Measurements from ENCODE around the gene MAP7D1. TPM values are rescaled to one million over a fixed set of nuclear protein-coding genes. Genes with fewer than 3 reads are reported as not detected.

MAP7D1 gene
- total RNA-seq, 4 donors from 2014 or later = 74.3 to 187 (median 86.0) TPM

DNA sequence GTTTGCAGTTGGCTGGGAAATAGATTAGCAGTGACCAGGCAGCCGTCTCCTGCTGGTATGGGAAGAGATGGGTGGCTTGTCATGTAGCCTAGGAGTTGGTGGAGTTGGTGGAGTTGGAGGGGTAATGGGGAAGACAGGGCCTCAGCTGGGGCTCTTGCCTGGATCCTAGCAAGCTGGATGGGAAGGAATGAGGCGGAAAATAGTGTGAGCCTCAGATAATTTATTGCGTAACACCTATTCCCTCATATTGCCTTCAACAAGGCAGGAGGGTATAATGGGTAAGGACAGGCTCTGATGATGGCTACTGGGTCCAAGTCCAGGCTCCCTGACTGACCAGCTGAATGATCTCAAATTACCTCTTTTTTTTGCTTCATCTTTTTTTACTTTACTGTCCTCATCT lies 12.6 kb downstream of the MAP7D1 start:
- Histone ChIP-seq H3K27ac (peak overlapping the region in 1 of 4 donors; percentile 22), H3K9me3 (no peaks in the 10 kb centered on the region), H3K27me3 (no peaks in the 10 kb centered on the region), H3K36me3 (peaks cover 0 to 25% (median 7%) of the 10 kb centered on the region in 4 donors), H3K4me3 (no peak overlapping the region), H3K4me1 (peaks cover 0 to 22% (median 11%) of the 10 kb centered on the region in 4 donors)
- TF ChIP-seq, protein P1, sequence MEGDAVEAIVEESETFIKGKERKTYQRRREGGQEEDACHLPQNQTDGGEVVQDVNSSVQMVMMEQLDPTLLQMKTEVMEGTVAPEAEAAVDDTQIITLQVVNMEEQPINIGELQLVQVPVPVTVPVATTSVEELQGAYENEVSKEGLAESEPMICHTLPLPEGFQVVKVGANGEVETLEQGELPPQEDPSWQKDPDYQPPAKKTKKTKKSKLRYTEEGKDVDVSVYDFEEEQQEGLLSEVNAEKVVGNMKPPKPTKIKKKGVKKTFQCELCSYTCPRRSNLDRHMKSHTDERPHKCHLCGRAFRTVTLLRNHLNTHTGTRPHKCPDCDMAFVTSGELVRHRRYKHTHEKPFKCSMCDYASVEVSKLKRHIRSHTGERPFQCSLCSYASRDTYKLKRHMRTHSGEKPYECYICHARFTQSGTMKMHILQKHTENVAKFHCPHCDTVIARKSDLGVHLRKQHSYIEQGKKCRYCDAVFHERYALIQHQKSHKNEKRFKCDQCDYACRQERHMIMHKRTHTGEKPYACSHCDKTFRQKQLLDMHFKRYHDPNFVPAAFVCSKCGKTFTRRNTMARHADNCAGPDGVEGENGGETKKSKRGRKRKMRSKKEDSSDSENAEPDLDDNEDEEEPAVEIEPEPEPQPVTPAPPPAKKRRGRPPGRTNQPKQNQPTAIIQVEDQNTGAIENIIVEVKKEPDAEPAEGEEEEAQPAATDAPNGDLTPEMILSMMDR (IDR thresholded peaks at IDR 0.05) = no peak
- TF ChIP-seq EP300 (IDR thresholded peaks at IDR 0.05; ENCODE audit: low read depth) = no peak
- TF ChIP-seq POLR2A (IDR thresholded peaks at IDR 0.05) = no peak
- no peak for TF ChIP-seq POLR2AphosphoS5 (IDR thresholded peaks at IDR 0.05)
- in situ Hi-C loops (cut with MboI; ENCODE audit: low pct_ligation_motif_present in 1 of 4, low pct_unique_long_range_greater_than_20kb in 1 of 4, low sequenced_read_pairs in 3 of 4) (no loop called here), intact Hi-C loops (cut with DNase I; ENCODE audit: low total_unique reads) (no loop called here)
- DNase-seq = no peak
- WGBS, 2 donors (ENCODE audit: low coverage in 1 of 2) = 86 to 100% methylated on average over 3 of the region's 3 CpGs

DNA sequence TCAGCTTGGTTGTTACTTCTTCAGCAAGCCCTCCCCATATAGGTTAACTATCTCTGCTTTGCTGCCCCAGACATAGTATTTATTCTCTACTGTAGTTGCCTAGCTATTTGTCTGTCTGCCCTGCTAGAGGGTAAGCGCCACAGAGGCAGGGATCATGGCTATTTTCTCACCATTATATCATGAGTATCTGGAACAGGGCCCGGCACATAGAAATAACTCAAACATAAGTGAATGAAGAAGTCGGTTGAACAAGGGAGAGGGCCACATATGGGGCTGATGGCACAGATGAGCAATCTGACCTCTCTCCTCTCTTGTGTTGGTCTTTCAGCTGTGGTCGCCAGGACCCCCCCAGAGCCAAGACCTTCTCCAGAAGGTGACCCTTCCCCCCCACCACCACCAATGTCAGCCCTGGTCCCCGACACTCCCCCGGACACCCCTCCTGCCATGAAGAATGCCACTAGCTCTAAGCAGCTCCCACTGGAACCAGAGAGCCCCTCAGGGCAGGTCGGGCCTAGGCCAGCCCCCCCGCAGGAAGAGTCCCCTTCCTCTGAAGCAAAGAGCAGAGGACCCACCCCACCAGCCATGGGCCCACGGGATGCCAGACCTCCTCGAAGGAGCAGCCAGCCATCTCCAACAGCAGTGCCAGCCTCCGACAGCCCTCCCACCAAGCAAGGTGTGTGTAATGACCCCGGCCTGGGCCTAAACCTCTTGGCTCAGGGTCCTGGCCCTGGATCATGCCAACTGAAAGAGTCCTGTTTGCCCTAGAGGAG lies 14.9 kb downstream of the MAP7D1 start:
- intact Hi-C loops (cut with DNase I; ENCODE audit: low total_unique reads) = no loop called here
- 83 to 89% methylated on average over 2 to 12 of the region's 12 CpGs for WGBS, 2 donors (ENCODE audit: low coverage in 1 of 2)
- Histone ChIP-seq H3K4me3 (no peak overlapping the region), H3K36me3 (peaks cover 0 to 31% (median 10%) of the 10 kb centered on the region in 4 donors), H3K9me3 (no peaks in the 10 kb centered on the region), H3K27me3 (no peaks in the 10 kb centered on the region), H3K27ac (peak overlapping the region in 1 of 4 donors; percentile 9), H3K4me1 (peaks cover 3 to 30% (median 21%) of the 10 kb centered on the region in 4 donors)
- DNase-seq = no peak
- TF ChIP-seq EP300 (IDR thresholded peaks at IDR 0.05; ENCODE audit: low read depth) = no peak
- no peak for TF ChIP-seq POLR2AphosphoS5 (IDR thresholded peaks at IDR 0.05)
- TF ChIP-seq, protein P1 (IDR thresholded peaks at IDR 0.05) = no peak
- no peak for TF ChIP-seq POLR2A (IDR thresholded peaks at IDR 0.05)
- in situ Hi-C loops (cut with MboI; ENCODE audit: low pct_ligation_motif_present in 1 of 4, low pct_unique_long_range_greater_than_20kb in 1 of 4, low sequenced_read_pairs in 3 of 4) = no loop called here

DNA sequence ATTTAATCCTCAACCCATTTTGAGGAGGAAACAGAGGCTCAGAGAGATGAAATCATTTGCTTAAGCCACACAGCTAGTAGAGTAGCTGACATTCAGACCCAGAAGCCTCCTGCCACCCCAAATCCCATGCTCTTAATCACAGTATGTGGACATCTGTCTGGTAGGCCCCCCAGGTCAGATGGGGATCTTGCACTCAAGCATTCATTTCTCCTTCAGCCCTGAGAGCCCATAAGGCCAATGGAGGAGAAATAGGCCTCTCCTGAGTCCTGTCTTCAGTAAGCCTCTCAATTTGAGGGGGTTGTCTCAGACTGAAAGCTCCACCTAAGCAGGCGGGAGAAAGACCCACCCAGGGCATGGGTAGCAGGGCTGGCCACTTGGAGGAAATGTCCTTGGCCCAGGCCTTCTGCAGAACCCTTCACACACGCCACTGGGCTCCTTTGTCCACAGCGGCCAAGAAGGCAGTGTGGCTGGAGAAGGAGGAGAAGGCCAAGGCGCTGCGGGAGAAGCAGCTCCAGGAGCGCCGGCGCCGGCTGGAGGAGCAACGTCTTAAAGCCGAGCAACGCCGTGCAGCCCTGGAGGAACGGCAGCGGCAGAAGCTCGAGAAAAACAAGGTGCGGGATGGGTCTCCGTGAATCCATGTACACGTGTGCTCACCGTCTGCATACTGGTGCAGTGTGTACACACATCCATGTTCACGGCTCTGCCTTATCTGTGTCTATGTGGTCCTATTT lies 16.2 kb downstream of the MAP7D1 start:
- Histone ChIP-seq H3K27me3 (no peaks in the 10 kb centered on the region), H3K27ac (no peak overlapping the region), H3K4me1 (peaks cover 0 to 24% (median 19%) of the 10 kb centered on the region in 4 donors), H3K9me3 (no peaks in the 10 kb centered on the region), H3K4me3 (no peak overlapping the region), H3K36me3 (peaks cover 0 to 40% (median 16%) of the 10 kb centered on the region in 4 donors)
- TF ChIP-seq POLR2A (IDR thresholded peaks at IDR 0.05) = no peak
- TF ChIP-seq, protein P1 (IDR thresholded peaks at IDR 0.05) = no peak
- no peak for TF ChIP-seq EP300 (IDR thresholded peaks at IDR 0.05; ENCODE audit: low read depth)
- no peak for TF ChIP-seq POLR2AphosphoS5 (IDR thresholded peaks at IDR 0.05)
- 93 to 94% methylated on average over 10 to 16 of the region's 21 CpGs for WGBS, 2 donors (ENCODE audit: low coverage in 1 of 2)
- intact Hi-C loops (cut with DNase I; ENCODE audit: low total_unique reads) (no loop called here), in situ Hi-C loops (cut with MboI; ENCODE audit: low pct_ligation_motif_present in 1 of 4, low pct_unique_long_range_greater_than_20kb in 1 of 4, low sequenced_read_pairs in 3 of 4) (no loop called here)
- DNase-seq = no peak

DNA sequence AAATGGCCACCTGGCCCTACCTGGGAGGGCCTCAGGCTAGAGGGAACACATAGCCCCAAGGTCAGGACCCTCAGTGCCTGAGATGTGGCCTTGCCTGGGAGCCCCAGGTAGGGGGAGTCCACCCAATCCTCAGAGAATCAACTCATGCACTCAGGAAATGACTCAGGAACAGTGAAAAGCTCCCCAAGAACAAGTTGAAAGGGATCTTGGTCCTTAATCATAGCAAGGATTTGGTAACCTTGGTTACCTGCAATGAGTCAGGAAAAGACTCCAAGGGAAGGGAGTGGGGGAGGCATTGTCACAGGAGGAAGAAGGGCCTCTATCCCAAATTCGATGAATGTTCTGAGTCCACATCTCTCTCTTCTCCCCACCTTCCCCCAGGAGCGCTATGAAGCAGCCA lies 17.0 kb downstream of the MAP7D1 start:
- TF ChIP-seq, protein P1 (IDR thresholded peaks at IDR 0.05) = no peak
- TF ChIP-seq POLR2AphosphoS5 (IDR thresholded peaks at IDR 0.05) (no peak), POLR2A (IDR thresholded peaks at IDR 0.05) (no peak), EP300 (IDR thresholded peaks at IDR 0.05; ENCODE audit: low read depth) (no peak)
- H3K9me3 ChIP-seq = no peaks in the 10 kb centered on the region
- no peaks in the 10 kb centered on the region for H3K27me3 ChIP-seq
- in situ Hi-C loops (cut with MboI; ENCODE audit: low pct_ligation_motif_present in 1 of 4, low pct_unique_long_range_greater_than_20kb in 1 of 4, low sequenced_read_pairs in 3 of 4) = no loop called here
- no peak overlapping the region for H3K4me3 ChIP-seq
- DNase-seq = no peak
- H3K4me1 ChIP-seq = peaks cover 3 to 25% (median 19%) of the 10 kb centered on the region in 4 donors
- intact Hi-C loops (cut with DNase I; ENCODE audit: low total_unique reads) = no loop called here
- H3K36me3 ChIP-seq = peaks cover 0 to 41% (median 18%) of the 10 kb centered on the region in 4 donors
- H3K27ac ChIP-seq = peak overlapping the region in 1 of 4 donors; percentile 3
- 100% methylated on average over 2 of the region's 2 CpGs; no CpG with 5 or more reads in 1 of the 2 donors for WGBS, 2 donors (ENCODE audit: low coverage in 1 of 2)

All from transverse colon (tissue), 4 donors.